Measurements from ENCODE around the gene SLC6A18.

SLC6A18 gene
- total RNA-seq: 0 reads per million in 9 experiments

- Mint-ChIP-seq H3K27me3 (peaks cover 30 to 41% of the 10 kb centered on the region in 2 donors), H3K27ac (no peak within 1 kb of the TSS), H3K36me3 (ENCODE audit: insufficient read depth) (peaks cover 4% of the 10 kb centered on the region), H3K9me3 (no peaks in the 10 kb centered on the region), H3K4me1 (ENCODE audit: low read depth in 2 of 2) (peaks cover 3% of the 10 kb centered on the region in 2 donors), H3K4me3 (no peak within 1 kb of the TSS)
- DNase-seq (no peak), ATAC-seq (replicated peaks) (no peak)
Observed at GRCh38 chr5:1225081-1225480, at the start of gene SLC6A18. Gene SLC6A18, plus strand, starts transcription at chr5:1225381. Its CDS starts 97 bp downstream, at chr5:1225478.

GRCh38 chr5:1175801-1176472, 49.2 kb upstream of the SLC6A18 start:
- Mint-ChIP-seq H3K4me3 (no peak overlapping the region), H3K4me1 (ENCODE audit: low read depth in 2 of 2) (peaks cover 0 to 2% of the 10 kb centered on the region in 2 donors), H3K27ac (no peak overlapping the region), H3K36me3 (ENCODE audit: insufficient read depth) (no peaks in the 10 kb centered on the region), H3K9me3 (no peaks in the 10 kb centered on the region), H3K27me3 (peaks cover 0 to 38% of the 10 kb centered on the region in 2 donors)
- no peak for ATAC-seq (replicated peaks)
- DNase-seq: no peak

- H3K4me3 Mint-ChIP-seq: no peak overlapping the region
- DNase-seq (no peak), ATAC-seq (replicated peaks) (no peak)
- H3K27me3 Mint-ChIP-seq: peaks cover 0 to 39% of the 10 kb centered on the region in 2 donors
- H3K27ac Mint-ChIP-seq: no peak overlapping the region
- H3K36me3 Mint-ChIP-seq (ENCODE audit: insufficient read depth): no peaks in the 10 kb centered on the region
- H3K4me1 Mint-ChIP-seq (ENCODE audit: low read depth in 2 of 2): peaks cover 0 to 2% of the 10 kb centered on the region in 2 donors
- H3K9me3 Mint-ChIP-seq: no peaks in the 10 kb centered on the region
Observed at GRCh38 chr5:1176473-1177391, 48.4 kb upstream of the SLC6A18 start.

GRCh38 chr5:1177826-1178528, 47.2 kb upstream of the SLC6A18 start:
- no peaks in the 10 kb centered on the region for H3K9me3 Mint-ChIP-seq
- H3K4me3 Mint-ChIP-seq: no peak overlapping the region
- ATAC-seq (replicated peaks) (no peak), DNase-seq (no peak)
- peaks cover 3% of the 10 kb centered on the region for H3K36me3 Mint-ChIP-seq (ENCODE audit: insufficient read depth)
- peaks cover 0 to 2% of the 10 kb centered on the region in 2 donors for H3K4me1 Mint-ChIP-seq (ENCODE audit: low read depth in 2 of 2)
- no peak overlapping the region for H3K27ac Mint-ChIP-seq
- H3K27me3 Mint-ChIP-seq: peaks cover 0 to 45% of the 10 kb centered on the region in 2 donors

- no peak for ATAC-seq (replicated peaks)
- H3K36me3 Mint-ChIP-seq (ENCODE audit: insufficient read depth): peaks cover 3% of the 10 kb centered on the region
- H3K27me3 Mint-ChIP-seq: peaks cover 0 to 45% of the 10 kb centered on the region in 2 donors
- H3K4me1 Mint-ChIP-seq (ENCODE audit: low read depth in 2 of 2): no peaks in the 10 kb centered on the region
- no peak for DNase-seq
- no peak overlapping the region for H3K27ac Mint-ChIP-seq
- no peaks in the 10 kb centered on the region for H3K9me3 Mint-ChIP-seq
- H3K4me3 Mint-ChIP-seq: no peak overlapping the region
Observed at GRCh38 chr5:1178529-1179382, 46.4 kb upstream of the SLC6A18 start.

GRCh38 chr5:1179383-1179715, 45.8 kb upstream of the SLC6A18 start:
- no peaks in the 10 kb centered on the region for H3K9me3 Mint-ChIP-seq
- H3K36me3 Mint-ChIP-seq (ENCODE audit: insufficient read depth): peaks cover 3% of the 10 kb centered on the region
- no peak for DNase-seq
- no peak for ATAC-seq (replicated peaks)
- H3K27me3 Mint-ChIP-seq: peaks cover 0 to 45% of the 10 kb centered on the region in 2 donors
- no peak overlapping the region for H3K27ac Mint-ChIP-seq
- H3K4me3 Mint-ChIP-seq: no peak overlapping the region
- H3K4me1 Mint-ChIP-seq (ENCODE audit: low read depth in 2 of 2): no peaks in the 10 kb centered on the region

- Mint-ChIP-seq H3K27me3 (peaks cover 0 to 40% of the 10 kb centered on the region in 2 donors), H3K4me1 (ENCODE audit: low read depth in 2 of 2) (no peaks in the 10 kb centered on the region), H3K27ac (no peak overlapping the region), H3K4me3 (no peak overlapping the region), H3K9me3 (no peaks in the 10 kb centered on the region), H3K36me3 (ENCODE audit: insufficient read depth) (peaks cover 3% of the 10 kb centered on the region)
- ATAC-seq (replicated peaks): no peak
- DNase-seq: no peak
Observed at GRCh38 chr5:1180096-1180495, 45.1 kb upstream of the SLC6A18 start.

GRCh38 chr5:1180841-1181271, 44.3 kb upstream of the SLC6A18 start:
- no peak for DNase-seq
- H3K4me3 Mint-ChIP-seq: no peak overlapping the region
- H3K36me3 Mint-ChIP-seq (ENCODE audit: insufficient read depth): peaks cover 3% of the 10 kb centered on the region
- no peak for ATAC-seq (replicated peaks)
- no peaks in the 10 kb centered on the region for H3K4me1 Mint-ChIP-seq (ENCODE audit: low read depth in 2 of 2)
- H3K27me3 Mint-ChIP-seq: peaks cover under 1 to 38% of the 10 kb centered on the region in 2 donors
- H3K27ac Mint-ChIP-seq: no peak overlapping the region
- H3K9me3 Mint-ChIP-seq: no peaks in the 10 kb centered on the region

GRCh38 chr5:1181451-1182359, 43.5 kb upstream of the SLC6A18 start:
- DNase-seq: no peak
- Mint-ChIP-seq H3K27me3 (peaks cover 7 to 46% of the 10 kb centered on the region in 2 donors), H3K4me3 (no peak overlapping the region), H3K36me3 (ENCODE audit: insufficient read depth) (peaks cover 3% of the 10 kb centered on the region), H3K4me1 (ENCODE audit: low read depth in 2 of 2) (no peaks in the 10 kb centered on the region), H3K27ac (no peak overlapping the region), H3K9me3 (no peaks in the 10 kb centered on the region)
- no peak for ATAC-seq (replicated peaks)

GRCh38 chr5:1182360-1182632, 42.9 kb upstream of the SLC6A18 start:
- peaks cover 7 to 47% of the 10 kb centered on the region in 2 donors for H3K27me3 Mint-ChIP-seq
- DNase-seq: no peak

GRCh38 chr5:1182633-1183423, 42.4 kb upstream of the SLC6A18 start:
- Mint-ChIP-seq H3K36me3 (ENCODE audit: insufficient read depth) (peaks cover 3% of the 10 kb centered on the region), H3K27ac (no peak overlapping the region), H3K4me1 (ENCODE audit: low read depth in 2 of 2) (no peaks in the 10 kb centered on the region), H3K9me3 (no peaks in the 10 kb centered on the region), H3K27me3 (peaks cover 8 to 46% of the 10 kb centered on the region in 2 donors), H3K4me3 (no peak overlapping the region)
- ATAC-seq (replicated peaks) (no peak), DNase-seq (no peak)

More at GRCh38 chr5:1182360-1182632, 42.9 kb upstream of the SLC6A18 start:
- no peak overlapping the region for H3K4me3 Mint-ChIP-seq
- no peaks in the 10 kb centered on the region for H3K4me1 Mint-ChIP-seq (ENCODE audit: low read depth in 2 of 2)
- peaks cover 3% of the 10 kb centered on the region for H3K36me3 Mint-ChIP-seq (ENCODE audit: insufficient read depth)
- no peak overlapping the region for H3K27ac Mint-ChIP-seq
- ATAC-seq (replicated peaks): no peak
- no peaks in the 10 kb centered on the region for H3K9me3 Mint-ChIP-seq

All from effector memory CD8-positive, alpha-beta T cell (primary cell).